A549 treated with dexamethasone at 1 μM for 4 hours (cell line): ENCODE data around the gene C5orf15. TPM values are rescaled to one million over a fixed set of nuclear protein-coding genes. Genes with fewer than 3 reads are reported as not detected.

ENCODE experiments used
- total RNA-seq: library from RNA; stranded (reverse); fragments of 200-300 nt; extraction: Qiagen RNA extraction; gene quantifications from 5 replicates; pipeline ENCODE4 v1.2.3, GENCODE V29; 2022

The C5orf15 gene
- total RNA-seq: 46.1 to 57.2 TPM (median 56.8 TPM) in 5 replicates

DNA sequence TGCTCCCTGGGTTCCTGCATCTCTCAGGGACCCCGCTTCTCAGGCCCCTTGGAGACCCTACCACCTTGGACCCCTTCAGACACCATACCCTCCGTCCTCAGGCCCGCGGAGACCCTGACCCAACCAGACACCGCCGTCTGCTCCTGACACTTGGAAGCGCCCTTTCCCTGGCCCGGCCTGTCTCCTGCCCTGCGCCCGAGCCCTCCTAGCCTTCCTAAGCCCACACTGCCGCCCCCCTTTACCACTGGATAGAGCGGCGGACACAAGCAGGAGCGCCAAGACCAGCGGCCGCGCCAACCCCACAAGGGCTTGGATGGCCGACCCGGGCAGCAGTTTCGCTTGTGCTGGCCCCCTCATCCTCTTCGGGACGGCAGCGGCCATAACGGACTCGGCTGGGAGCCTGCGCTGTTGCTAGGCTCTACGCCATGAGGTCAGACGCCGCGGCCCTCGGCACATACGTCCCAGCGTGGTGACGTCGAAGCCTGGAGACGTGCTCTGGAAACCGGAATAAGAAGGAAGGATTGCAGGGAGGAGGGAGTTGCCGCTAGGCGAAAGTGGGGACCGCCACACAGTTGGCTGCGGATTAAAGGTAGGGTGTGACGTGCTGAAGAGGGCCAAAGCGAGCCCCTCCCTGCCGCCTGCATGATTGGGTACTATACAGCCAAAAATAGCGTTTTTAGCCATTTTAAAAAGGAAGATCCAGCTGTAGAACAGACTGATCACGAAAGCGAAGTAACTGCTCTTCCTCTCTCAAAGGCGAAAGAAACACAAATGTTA lies at the start of gene C5orf15:
C5orf15 (minus strand) TSS at position 422 of the 777 bp plus-strand sequence; CDS start at position 381, 41 bp downstream.

DNA sequence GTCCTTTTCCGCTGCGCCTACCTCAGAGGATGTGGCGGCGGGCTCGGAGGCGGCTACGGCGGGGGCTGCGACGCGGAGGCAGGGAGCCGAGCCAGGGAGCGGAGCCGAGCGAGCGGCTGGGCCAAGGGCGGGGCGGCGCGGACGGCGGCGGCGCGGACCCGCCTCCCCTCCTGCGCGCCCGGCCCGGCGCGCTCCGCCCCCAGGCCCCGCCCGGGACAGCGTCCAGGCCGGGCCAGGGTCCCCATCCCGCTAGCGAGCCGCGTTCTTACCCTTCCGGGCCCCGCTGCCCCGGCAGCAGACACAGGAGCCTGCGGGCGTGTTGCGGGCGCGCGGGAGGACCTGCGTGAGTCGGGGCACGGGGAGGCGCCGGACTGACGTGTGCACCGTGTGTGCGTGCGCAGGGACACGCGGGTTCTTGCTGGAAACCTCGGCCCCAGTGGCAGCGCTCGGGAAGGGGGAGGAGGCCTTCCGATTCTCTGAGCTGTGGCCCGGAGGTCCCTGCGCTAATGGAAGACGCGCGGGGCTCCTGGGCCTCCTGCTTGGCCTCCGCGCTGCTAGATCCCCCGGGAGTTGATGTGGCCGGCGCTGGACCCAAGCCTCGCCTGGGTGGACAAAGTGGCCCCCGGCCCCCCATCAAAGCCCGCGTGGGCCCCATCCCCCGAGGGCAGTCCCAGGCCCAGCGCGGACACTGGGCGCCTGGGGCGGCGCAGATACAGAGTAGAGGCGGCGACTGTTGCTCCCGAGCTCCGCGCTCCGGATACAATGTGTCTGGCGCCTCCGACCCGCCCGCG lies 36.4 kb upstream of the C5orf15 start, which contains the start of gene VDAC1:
VDAC1 (minus strand) TSS at position 350 of the 791 bp plus-strand sequence. CDS start 11,963 bp downstream, outside the sequence.

Other genes with a start within 250 kb of the C5orf15 start
- 367 to 428 TPM (median 410 TPM) in 5 replicates for gene VDAC1, start 36.4 kb upstream of the C5orf15 start, total RNA-seq
- gene TCF7, start 146.1 kb upstream of the C5orf15 start, total RNA-seq: 9.6 to 13.2 TPM (median 12.5 TPM) in 5 replicates
- gene SKP1, start 208.3 kb upstream of the C5orf15 start, total RNA-seq: 614 to 715 TPM (median 643 TPM) in 5 replicates